KG1 (cell line): ENCODE measurements around the gene DBN1.

Experiments
- DNase-seq: peaks from one replicate; lab custom pipeline; 2025; lab: John Stamatoyannopoulos, UW

DBN1 gene

GRCh38 chr5:177455661-177456590 lies 17.5 kb downstream of the DBN1 start:
- peak; percentile 84 for DNase-seq

GRCh38 chr5:177455036-177455660 lies 18.3 kb downstream of the DBN1 start:
- DNase-seq, result no peak

GRCh38 chr5:177454397-177455035 lies 18.9 kb downstream of the DBN1 start:
- DNase-seq, result peak; percentile 88

- DNase-seq, result no peak
Observed at GRCh38 chr5:177453852-177454396, 19.5 kb downstream of the DBN1 start.

GRCh38 chr5:177452688-177453638 lies 20.5 kb downstream of the DBN1 start:
- DNase-seq, result no peak

- DNase-seq, result no peak
Observed at GRCh38 chr5:177450667-177451424, 22.6 kb downstream of the DBN1 start.

GRCh38 chr5:177449140-177450061 lies 24.0 kb downstream of the DBN1 start:
- DNase-seq, result no peak

- no peak for DNase-seq
Observed at GRCh38 chr5:177448244-177448950, 25.0 kb downstream of the DBN1 start.

GRCh38 chr5:177447611-177448243 lies 25.7 kb downstream of the DBN1 start:
- no peak for DNase-seq

- DNase-seq, result no peak
Observed at GRCh38 chr5:177447066-177447610, 26.3 kb downstream of the DBN1 start.

- DNase-seq, result peak; percentile 84
Observed at GRCh38 chr5:177446200-177447065, 27.0 kb downstream of the DBN1 start, which contains the start of gene PRR7. TSS of gene PRR7 (plus strand) at chr5:177446814. CDS start at chr5:177455068, 8,254 bp downstream.

GRCh38 chr5:177445917-177446199 lies 27.6 kb downstream of the DBN1 start:
- no peak for DNase-seq

- no peak for DNase-seq
Observed at GRCh38 chr5:177445052-177445916, 28.1 kb downstream of the DBN1 start.

GRCh38 chr5:177444106-177445051 lies 29.1 kb downstream of the DBN1 start:
- DNase-seq, result no peak
